Natural killer cell treated with Interleukin-12 subunit alpha and Interleukin-12 subunit beta and Interleukin-15 and Interleukin-18, amount 100 ng/mL, for 72 hours (primary cell): ENCODE data around the gene HSD17B2. TPM values are rescaled to one million over a fixed set of nuclear protein-coding genes. Genes with fewer than 3 reads are reported as not detected.

Experiments
- ATAC-seq, 2 donors: fragments of 150-1000 bp; cut with Tn5 transposase in 1 of 2; sonication (Bioruptor Pico), chemical (Tn5 transposase) in 1 of 2; 2 replicates each; pipeline ENCODE4 v1.10.0; 2021
- DNase-seq: peaks from one replicate; pipeline ENCODE4 v3.0.0; 2022; ENCODE audit warnings: low spot score
- H3K27ac Mint-ChIP-seq, 2 donors: 1 replicate in 1 of 2; 2 replicates in 1 of 2; pipeline ENCODE4 v1.8.0; 2022; ENCODE audit warnings: mixed read lengths in 2 of 2, mild to moderate bottlenecking in 1 of 2, moderate library complexity in 1 of 2
- H3K27me3 Mint-ChIP-seq, 2 donors: 1 replicate in 1 of 2; 2 replicates in 1 of 2; pipeline ENCODE4 v1.8.0; 2022; ENCODE audit warnings: mixed read lengths in 2 of 2
- H3K36me3 Mint-ChIP-seq: one replicate; pipeline ENCODE4 v1.8.0; 2022; ENCODE audit warnings: mixed read lengths
- H3K4me1 Mint-ChIP-seq, 2 donors: 1 replicate in 1 of 2; 2 replicates in 1 of 2; pipeline ENCODE4 v1.8.0; 2022; ENCODE audit warnings: low read depth in 2 of 2, mixed read lengths in 2 of 2, mild to moderate bottlenecking in 1 of 2
- H3K4me3 Mint-ChIP-seq: one replicate; pipeline ENCODE4 v1.8.0; 2022; ENCODE audit warnings: mixed read lengths
- H3K9me3 Mint-ChIP-seq: 2 replicates; pipeline ENCODE4 v1.8.0; 2022; ENCODE audit warnings: mixed read lengths
- total RNA-seq, 2 donors: library from RNA; stranded (reverse); gene quantifications; one replicate each; pipeline ENCODE4 v1.2.3, GENCODE V29; 2022

The HSD17B2 gene
- total RNA-seq, 2 donors from 2014 or later: not detected

- Mint-ChIP-seq H3K4me3 (no peak overlapping the region), H3K4me1 (no peaks in the 10 kb centered on the region), H3K27ac (no peak overlapping the region), H3K27me3 (peaks cover 20 to 26% of the 10 kb centered on the region in 2 donors), H3K36me3 (no peaks in the 10 kb centered on the region), H3K9me3 (no peaks in the 10 kb centered on the region)
- ATAC-seq: no peak
- no peak for DNase-seq
Measured at GRCh38 chr16:82063456-82064082, 28.5 kb downstream of the HSD17B2 start.

DNA sequence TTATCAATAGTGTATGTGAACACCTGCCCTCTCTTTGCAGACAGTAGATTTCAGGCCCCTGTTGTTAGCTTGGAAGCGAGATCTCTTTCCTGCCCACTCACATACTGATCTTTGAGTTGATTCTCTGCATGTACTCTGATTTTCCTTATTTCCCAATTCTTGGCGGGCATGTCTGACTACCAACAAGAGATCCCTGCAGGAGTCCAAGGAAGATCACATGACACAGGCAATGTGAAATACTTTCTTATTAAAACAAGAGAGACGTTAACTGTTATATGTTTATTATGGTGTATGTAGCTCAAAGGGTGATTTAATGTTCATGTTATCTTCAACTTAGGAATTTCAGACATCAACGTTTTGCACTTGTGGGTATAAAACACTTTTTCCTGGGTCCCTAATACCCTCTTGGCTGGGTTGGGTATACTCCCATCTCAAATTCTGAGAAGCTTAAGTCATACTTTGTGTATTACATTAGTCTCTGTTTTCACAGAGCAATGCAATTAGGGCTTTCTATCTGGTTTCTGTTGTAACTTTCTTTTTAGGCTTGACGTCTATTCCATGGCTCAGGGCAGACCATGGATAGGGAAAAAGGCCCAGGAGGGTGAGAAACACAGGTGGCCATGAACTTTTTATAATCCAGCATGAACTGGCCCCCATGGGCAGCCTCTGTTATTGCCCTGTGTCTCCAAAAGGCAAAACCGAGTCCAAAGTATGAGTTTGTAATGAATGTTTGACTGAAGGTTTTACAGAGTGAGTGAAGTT lies 32.2 kb downstream of the HSD17B2 start:
- DNase-seq (no peak), ATAC-seq (no peak)
- Mint-ChIP-seq H3K4me3 (no peak overlapping the region), H3K27me3 (peaks cover 28 to 42% of the 10 kb centered on the region in 2 donors), H3K4me1 (no peaks in the 10 kb centered on the region), H3K9me3 (no peaks in the 10 kb centered on the region), H3K27ac (no peak overlapping the region), H3K36me3 (no peaks in the 10 kb centered on the region)

GRCh38 chr16:82067804-82068325 lies 32.8 kb downstream of the HSD17B2 start:
- Mint-ChIP-seq H3K27ac (no peak overlapping the region), H3K36me3 (no peaks in the 10 kb centered on the region), H3K4me1 (no peaks in the 10 kb centered on the region), H3K27me3 (peaks cover 29 to 35% of the 10 kb centered on the region in 2 donors), H3K4me3 (no peak overlapping the region), H3K9me3 (no peaks in the 10 kb centered on the region)
- no peak for ATAC-seq
- no peak for DNase-seq

DNA sequence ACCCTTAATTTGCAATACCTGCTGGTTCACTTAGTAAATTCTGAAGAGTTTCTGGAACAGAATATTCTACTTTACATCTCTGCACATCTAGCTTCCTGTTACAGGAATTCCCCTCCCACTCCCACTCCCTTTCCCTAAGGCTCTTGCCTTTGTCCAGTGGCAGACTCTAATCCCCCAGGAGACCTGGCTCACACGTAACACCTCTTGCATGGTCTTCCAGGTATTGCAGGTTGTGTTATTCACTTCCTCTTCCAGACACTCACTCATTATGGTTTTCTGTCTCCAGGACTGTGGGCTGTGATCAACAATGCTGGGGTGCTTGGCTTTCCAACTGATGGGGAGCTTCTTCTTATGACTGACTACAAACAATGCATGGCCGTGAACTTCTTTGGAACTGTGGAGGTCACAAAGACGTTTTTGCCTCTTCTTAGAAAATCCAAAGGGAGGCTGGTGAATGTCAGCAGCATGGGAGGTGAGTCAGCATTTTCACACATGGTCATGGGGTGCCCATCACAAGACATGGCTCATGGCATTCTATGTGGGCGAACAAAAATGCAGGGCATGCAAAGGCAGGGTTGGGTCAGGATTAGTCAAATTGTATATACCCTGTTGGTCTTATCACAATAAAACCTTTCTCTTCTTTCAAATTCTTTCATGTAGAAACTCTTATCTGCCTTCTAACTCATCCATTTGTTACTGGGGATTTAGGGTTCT lies 35.8 kb downstream of the HSD17B2 start:
- H3K27me3 Mint-ChIP-seq: peaks cover 34 to 58% of the 10 kb centered on the region in 2 donors
- no peaks in the 10 kb centered on the region for H3K4me1 Mint-ChIP-seq
- ATAC-seq: no peak
- H3K9me3 Mint-ChIP-seq: no peaks in the 10 kb centered on the region
- no peaks in the 10 kb centered on the region for H3K36me3 Mint-ChIP-seq
- H3K4me3 Mint-ChIP-seq: no peak overlapping the region
- H3K27ac Mint-ChIP-seq: no peak overlapping the region
- DNase-seq: no peak

DNA sequence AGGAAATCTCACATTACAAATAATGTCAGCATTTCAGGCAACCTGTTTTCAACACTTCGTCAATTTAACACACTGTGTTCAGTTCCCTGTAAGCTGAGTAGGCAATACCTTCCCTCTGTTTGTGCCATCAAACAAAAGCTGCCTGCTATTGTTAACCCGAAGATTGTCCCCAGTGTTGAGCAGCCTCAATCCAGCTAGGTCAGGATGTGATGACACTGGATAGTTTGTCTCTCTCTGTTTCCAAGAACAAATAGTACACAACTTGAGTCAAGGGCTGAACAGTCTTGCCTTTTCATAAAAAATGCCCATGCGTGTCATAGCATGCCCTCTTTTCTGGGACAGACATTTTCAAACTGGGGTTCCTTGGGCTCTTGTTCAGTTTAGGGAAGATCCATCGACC lies 36.4 kb downstream of the HSD17B2 start:
- no peak overlapping the region for H3K4me3 Mint-ChIP-seq
- peaks cover 34 to 58% of the 10 kb centered on the region in 2 donors for H3K27me3 Mint-ChIP-seq
- H3K9me3 Mint-ChIP-seq: no peaks in the 10 kb centered on the region
- H3K4me1 Mint-ChIP-seq: no peaks in the 10 kb centered on the region
- DNase-seq (no peak), ATAC-seq (no peak)
- no peak overlapping the region for H3K27ac Mint-ChIP-seq
- no peaks in the 10 kb centered on the region for H3K36me3 Mint-ChIP-seq

DNA sequence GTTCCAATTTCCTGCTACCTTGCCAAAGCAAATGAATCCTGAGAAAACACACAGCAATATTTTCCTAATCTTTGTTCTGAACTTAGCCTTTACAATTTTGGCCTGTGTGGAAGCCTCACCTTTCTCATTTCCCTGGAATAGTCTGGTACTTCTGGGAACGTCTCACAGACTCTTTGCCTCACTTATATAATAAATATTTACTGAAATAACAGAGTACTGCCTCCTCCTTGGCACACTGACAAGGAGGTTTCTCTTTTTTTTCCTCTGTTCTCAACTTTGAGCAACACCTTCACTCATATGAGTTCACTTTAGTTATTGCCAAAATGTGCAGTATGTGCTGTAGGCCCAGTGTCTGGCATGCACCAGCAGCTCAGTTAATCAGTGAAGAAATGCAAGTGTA lies 37.3 kb downstream of the HSD17B2 start:
- no peak overlapping the region for H3K27ac Mint-ChIP-seq
- H3K27me3 Mint-ChIP-seq: peaks cover 39 to 64% of the 10 kb centered on the region in 2 donors
- no peaks in the 10 kb centered on the region for H3K9me3 Mint-ChIP-seq
- no peak overlapping the region for H3K4me3 Mint-ChIP-seq
- no peak for ATAC-seq
- no peaks in the 10 kb centered on the region for H3K36me3 Mint-ChIP-seq
- H3K4me1 Mint-ChIP-seq: no peaks in the 10 kb centered on the region
- DNase-seq: no peak

GRCh38 chr16:82074019-82074558 lies 39.0 kb downstream of the HSD17B2 start:
- Mint-ChIP-seq H3K4me1 (no peaks in the 10 kb centered on the region), H3K4me3 (no peak overlapping the region), H3K27ac (no peak overlapping the region), H3K9me3 (peaks cover 2% of the 10 kb centered on the region), H3K36me3 (peaks cover 4% of the 10 kb centered on the region), H3K27me3 (peaks cover 43 to 72% of the 10 kb centered on the region in 2 donors)
- ATAC-seq (no peak), DNase-seq (no peak)

GRCh38 chr16:82078125-82078524 lies 43.1 kb downstream of the HSD17B2 start:
- DNase-seq (no peak), ATAC-seq (no peak)
- Mint-ChIP-seq H3K36me3 (peaks cover 4% of the 10 kb centered on the region), H3K27me3 (peaks cover 39 to 64% of the 10 kb centered on the region in 2 donors), H3K27ac (no peak overlapping the region), H3K9me3 (peaks cover 2% of the 10 kb centered on the region), H3K4me3 (no peak overlapping the region), H3K4me1 (no peaks in the 10 kb centered on the region)

DNA sequence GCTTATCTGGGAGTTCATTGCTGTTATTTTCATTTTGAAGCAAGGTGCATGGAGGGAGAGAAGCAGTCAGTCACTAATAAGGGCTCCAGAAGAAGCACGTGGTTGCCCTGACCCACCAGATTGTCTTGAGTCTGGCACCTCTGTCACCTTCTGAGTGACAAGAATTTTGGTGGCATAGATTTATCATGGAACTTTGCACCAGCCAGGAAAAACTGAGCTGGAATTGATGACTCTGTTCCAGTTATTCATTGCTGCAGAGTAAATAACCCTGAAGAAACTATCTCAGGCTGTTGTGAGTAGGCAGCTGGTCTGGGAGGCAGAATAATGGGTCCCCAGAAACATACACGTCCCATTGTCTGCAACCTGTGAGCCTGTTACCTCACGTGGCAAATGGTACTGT lies 44.8 kb downstream of the HSD17B2 start:
- no peak for ATAC-seq
- Mint-ChIP-seq H3K36me3 (peaks cover 4% of the 10 kb centered on the region), H3K9me3 (peaks cover 2% of the 10 kb centered on the region), H3K27me3 (peaks cover 37 to 54% of the 10 kb centered on the region in 2 donors), H3K4me3 (no peak overlapping the region), H3K4me1 (no peaks in the 10 kb centered on the region), H3K27ac (no peak overlapping the region)
- DNase-seq: no peak

DNA sequence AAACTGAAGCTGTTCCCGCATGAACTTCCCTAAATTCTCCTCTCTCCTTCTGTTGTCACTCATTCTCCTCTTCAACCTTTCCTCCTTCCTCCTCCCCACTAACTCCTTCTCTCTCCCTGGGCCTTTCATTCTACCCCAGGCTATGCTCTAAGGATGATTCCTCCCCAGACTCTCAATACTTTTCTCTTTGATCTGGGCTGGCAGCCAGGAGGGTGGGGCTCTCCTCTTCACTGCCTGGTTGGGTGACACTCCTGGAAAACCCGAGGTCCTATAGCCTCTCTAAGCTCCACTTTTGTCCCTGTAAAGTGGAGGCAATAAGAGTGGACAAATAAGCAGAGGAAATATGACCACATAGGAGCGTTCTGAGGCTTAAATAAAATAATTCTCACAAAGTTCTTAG lies 46.2 kb downstream of the HSD17B2 start:
- Mint-ChIP-seq H3K27me3 (peaks cover 33 to 47% of the 10 kb centered on the region in 2 donors), H3K36me3 (peaks cover 4% of the 10 kb centered on the region), H3K4me3 (no peak overlapping the region), H3K9me3 (peaks cover 2% of the 10 kb centered on the region), H3K4me1 (no peaks in the 10 kb centered on the region), H3K27ac (no peak overlapping the region)
- ATAC-seq: no peak
- no peak for DNase-seq

DNA sequence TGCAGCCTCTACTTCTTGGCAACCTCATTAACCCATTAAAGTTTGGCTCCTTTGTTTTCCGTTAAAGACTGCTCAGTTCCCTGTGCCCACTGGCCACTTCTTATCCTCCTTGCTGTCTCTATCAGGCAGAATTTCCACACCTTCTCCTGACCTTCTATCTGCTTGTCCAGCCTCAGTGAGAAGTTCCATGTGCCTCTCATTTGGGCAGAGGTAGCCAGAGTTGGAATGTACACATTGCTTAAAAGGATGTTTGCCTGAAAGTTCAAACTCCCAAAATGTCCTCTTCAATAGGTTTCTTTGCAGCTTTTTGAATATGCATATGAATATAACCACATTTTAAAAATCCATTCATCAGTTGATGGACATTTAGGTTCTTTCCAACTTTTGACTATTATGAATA lies 47.0 kb downstream of the HSD17B2 start:
- peaks cover 2% of the 10 kb centered on the region for H3K9me3 Mint-ChIP-seq
- H3K27ac Mint-ChIP-seq: no peak overlapping the region
- H3K36me3 Mint-ChIP-seq: peaks cover 4% of the 10 kb centered on the region
- no peak for DNase-seq
- H3K4me1 Mint-ChIP-seq: no peaks in the 10 kb centered on the region
- H3K4me3 Mint-ChIP-seq: no peak overlapping the region
- H3K27me3 Mint-ChIP-seq: peaks cover 33 to 43% of the 10 kb centered on the region in 2 donors
- no peak for ATAC-seq

DNA sequence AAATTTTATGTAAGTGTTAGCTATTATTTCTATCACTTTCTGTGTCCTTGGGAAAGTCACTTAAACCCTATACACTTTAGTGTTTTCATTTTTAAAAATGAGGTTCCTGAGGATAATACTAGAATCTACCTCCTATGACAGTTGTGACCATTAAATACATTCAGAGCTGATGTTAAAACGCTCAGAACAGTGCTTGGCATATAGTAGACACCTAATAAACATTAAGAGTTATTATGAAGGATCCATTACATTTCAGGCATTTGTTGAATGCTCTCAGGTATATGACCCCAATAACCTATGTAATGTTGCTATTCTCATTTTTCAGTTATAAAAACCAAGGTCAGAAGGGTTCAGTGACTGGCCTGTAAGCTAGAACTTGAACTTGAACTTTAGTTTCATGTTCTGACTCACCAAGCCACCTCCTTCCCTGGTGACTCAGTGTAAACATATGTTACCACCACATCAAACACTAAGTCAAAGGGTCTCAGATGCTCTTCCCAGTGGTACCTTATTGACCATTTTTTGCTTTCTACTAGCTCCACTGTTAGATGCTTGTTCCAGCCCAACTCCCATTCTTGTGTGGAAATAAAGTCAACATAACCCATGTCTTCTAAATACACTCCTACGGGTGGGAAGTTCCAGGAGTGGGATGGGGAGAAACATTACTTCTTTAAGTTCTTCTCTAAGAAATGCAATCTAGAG lies 47.6 kb downstream of the HSD17B2 start:
- Mint-ChIP-seq H3K27me3 (peaks cover 30 to 37% of the 10 kb centered on the region in 2 donors), H3K4me1 (no peaks in the 10 kb centered on the region), H3K36me3 (peaks cover 4% of the 10 kb centered on the region), H3K4me3 (no peak overlapping the region), H3K27ac (no peak overlapping the region), H3K9me3 (peaks cover 2% of the 10 kb centered on the region)
- ATAC-seq (peak in 1 of 2 donors; percentile 79), DNase-seq (no peak)

GRCh38 chr16:82083710-82084353 lies 48.8 kb downstream of the HSD17B2 start:
- peaks cover 23 to 27% of the 10 kb centered on the region in 2 donors for H3K27me3 Mint-ChIP-seq
- H3K27ac Mint-ChIP-seq: no peak overlapping the region
- no peaks in the 10 kb centered on the region for H3K9me3 Mint-ChIP-seq
- no peaks in the 10 kb centered on the region for H3K4me1 Mint-ChIP-seq
- H3K4me3 Mint-ChIP-seq: no peak overlapping the region
- ATAC-seq: no peak
- no peak for DNase-seq
- H3K36me3 Mint-ChIP-seq: no peaks in the 10 kb centered on the region
